GM21717 (cell line): ENCODE data around the gene FARS2.

Experiments used
- ATAC-seq: cut with Tn5 transposase; IDR thresholded peaks from one replicate; pipeline ENCODE4 v1.9.1; 2021; ENCODE audit warnings: mild to moderate bottlenecking, moderate library complexity; ENCODE audit not compliant: unreplicated experiment

The FARS2 gene

GRCh38 chr6:5248302-5249098, 12.8 kb upstream of the FARS2 start:
- no peak for ATAC-seq

DNA sequence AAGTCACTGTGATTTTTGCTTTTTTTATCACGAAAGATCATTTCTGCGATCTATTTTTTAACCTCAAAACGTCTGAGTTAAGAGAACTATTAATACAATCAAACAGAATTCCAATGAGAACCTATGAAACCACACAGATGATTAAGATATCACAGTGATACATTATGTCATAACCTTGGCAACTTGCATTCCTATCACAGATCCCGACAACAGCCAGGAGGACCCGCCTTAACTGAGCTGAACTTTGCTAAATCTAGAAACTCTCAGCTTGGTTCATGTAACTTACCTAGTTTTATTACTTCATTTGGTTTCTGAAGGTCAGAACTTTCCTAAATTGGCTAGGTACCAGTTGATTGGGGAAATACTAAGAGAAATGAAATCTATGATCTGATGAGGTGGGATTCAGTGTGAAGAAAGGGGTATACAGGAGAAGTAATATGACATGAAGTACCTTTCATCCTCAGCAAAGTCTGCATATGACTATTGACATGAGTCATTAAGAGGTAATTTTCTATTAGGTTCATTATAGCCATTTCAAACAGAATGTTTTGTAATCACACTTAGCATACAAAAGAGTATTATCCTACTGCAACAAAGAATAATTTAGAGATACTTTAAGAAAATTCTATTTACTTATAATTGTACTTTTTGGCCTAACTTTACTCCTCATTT, 11.7 kb upstream of the FARS2 start:
- ATAC-seq: no peak

GRCh38 chr6:5250451-5250850, 10.9 kb upstream of the FARS2 start:
- ATAC-seq: no peak

- no peak for ATAC-seq
Observed at GRCh38 chr6:5250911-5251310, 10.4 kb upstream of the FARS2 start.

- no peak for ATAC-seq
Observed at GRCh38 chr6:5256952-5257351, 4.4 kb upstream of the FARS2 start.

DNA sequence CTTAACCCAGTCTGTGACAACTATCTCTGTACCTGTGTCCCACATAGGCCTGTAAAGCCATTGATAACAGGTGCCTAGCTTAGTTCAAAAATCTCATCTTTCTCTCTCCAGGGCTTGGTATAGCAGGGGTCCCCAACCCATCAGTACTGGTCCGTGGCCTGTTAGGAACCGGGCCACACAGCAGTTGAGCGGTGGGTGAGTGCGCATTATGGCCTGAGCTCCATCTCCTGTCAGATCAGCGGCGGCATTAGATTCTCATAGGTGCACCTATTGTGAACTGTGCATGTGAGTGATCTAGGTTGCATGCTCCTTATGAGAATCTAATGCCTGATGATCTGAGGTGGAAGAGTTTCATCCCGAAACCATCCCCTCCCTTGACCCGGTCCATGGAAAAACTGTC, 3.9 kb upstream of the FARS2 start:
- no peak for ATAC-seq

DNA sequence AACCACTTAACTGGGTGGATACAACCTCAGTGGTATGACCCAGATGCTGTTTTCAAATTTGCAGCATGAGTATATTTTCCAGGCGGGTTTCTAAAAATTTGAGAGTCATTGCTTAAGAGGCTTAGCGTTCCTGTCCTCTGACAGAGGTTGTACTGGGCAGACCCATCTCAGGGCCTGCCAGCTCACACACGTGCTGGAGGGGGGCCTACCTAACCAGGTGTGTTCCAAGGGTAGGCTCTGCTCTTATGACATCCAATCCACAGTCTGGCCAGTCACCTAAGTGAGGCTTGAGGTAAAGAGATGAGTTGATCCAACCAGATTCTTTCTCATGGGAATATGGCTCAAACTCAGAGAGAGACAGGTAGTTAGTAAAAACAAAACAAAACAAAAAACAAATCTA, 1.9 kb upstream of the FARS2 start:
- ATAC-seq: no peak

GRCh38 chr6:5260111-5260620, 1.1 kb upstream of the FARS2 start:
- peak; percentile 76 for ATAC-seq

- ATAC-seq: no peak
Observed at GRCh38 chr6:5261545-5262109, 314 bp downstream of the FARS2 start.

DNA sequence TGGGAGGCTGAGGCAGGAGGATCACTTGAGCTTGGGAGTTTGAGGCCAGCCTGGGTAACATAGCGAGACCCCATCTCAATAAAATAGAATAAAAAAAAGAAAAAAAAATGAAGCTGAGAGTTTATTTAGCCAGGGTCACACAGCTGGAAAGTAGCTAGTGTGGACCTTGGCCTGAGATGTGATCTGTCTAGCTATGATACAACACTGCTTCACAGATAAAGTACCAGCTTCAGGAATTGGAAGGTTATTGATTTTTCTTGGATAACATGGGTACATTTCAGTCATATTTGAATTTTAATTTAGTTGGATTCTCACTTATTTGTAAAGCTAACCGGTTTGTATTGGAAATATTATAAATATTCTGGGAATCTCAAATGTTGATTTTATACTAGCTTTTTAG, 5.1 kb downstream of the FARS2 start:
- ATAC-seq: no peak

DNA sequence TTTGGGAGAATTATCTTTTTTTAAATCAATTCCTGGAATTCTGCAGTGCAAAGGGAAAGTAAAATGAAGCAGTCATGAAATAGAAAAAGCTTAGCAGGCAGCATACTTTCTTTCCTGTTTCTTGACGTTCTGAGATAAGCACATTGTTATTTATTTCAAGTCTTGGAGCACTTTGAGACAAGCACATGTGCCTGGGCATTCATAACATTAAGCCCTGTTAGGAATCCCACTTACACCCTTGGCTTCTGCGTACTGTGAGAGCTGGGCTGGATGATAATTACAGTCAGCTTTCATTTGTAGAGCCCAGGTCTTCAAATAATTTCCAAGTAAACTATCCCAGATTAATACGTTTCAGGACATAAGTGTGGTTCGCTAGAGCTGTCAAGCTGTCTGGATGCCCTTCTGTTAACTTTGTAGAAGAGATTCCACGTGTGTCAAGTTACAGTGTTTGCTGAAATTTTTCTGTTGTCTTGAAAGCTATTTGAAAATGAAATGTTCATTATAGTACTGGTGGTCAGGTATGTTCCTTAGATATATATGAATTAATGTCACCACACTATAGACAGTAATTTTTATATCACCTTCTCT, 8.9 kb downstream of the FARS2 start:
- ATAC-seq: no peak

GRCh38 chr6:5271926-5272325, 10.6 kb downstream of the FARS2 start:
- ATAC-seq: no peak

- no peak for ATAC-seq
Observed at GRCh38 chr6:5274231-5274630, 12.9 kb downstream of the FARS2 start.

DNA sequence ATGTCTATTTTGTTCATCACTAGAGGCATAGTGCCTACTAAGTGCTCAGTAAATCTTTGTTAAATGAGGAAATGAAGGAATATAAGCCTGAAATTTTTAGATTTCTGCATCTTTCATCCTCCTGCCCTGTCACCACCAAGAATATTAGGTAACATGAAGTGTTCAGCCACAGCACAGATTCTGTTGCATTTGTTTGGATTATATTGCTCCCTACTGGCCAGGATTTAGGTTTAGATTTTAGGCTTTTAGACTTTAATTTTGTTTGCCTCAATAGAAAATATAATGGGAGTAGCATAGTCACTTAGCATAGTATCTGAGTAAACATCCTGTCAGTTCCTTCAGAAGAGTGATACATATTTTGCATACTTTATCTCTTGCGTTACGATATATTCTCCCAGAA, 14.2 kb downstream of the FARS2 start:
- no peak for ATAC-seq

DNA sequence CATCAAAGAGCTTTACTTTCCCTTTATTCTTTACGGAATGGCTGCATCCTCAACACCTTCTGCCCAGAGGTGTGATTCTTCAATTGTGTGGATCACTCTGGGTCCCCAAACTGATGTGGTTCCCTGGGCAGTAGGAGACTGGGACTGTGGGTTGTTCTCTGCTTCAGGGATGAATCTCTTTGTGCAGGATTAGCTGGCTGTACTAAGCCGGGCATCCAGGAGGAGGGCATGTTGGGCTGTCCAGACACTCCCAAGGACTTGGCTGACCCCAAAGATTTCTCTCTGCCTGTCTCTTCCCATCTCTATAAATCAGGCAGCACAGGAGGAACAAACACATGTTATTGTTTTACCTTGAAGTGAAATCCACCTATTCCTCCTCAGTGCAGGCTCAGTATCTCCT, 15.3 kb downstream of the FARS2 start:
- no peak for ATAC-seq

GRCh38 chr6:5277589-5277988, 16.3 kb downstream of the FARS2 start:
- no peak for ATAC-seq

DNA sequence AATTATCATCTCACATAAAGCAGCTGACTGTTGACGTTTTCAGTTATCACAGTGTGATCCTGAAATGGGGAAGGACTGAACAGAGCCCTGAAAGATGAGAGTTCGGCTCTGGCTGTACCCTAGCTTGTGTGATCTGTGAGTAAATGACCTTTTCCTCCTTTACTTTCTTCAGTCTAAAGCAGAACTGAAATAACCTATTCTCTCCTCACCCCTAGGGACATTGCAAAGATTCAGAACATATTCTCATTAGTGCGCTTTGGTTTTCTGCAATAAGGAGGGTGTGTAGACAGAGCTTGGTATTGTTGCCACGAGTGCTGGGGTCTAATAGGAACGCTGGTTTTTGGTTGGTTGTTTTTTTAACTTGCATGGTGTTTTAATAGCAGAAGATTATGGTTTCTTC, 16.7 kb downstream of the FARS2 start:
- ATAC-seq: no peak

GRCh38 chr6:5278565-5279120, 17.3 kb downstream of the FARS2 start:
- ATAC-seq: no peak

DNA sequence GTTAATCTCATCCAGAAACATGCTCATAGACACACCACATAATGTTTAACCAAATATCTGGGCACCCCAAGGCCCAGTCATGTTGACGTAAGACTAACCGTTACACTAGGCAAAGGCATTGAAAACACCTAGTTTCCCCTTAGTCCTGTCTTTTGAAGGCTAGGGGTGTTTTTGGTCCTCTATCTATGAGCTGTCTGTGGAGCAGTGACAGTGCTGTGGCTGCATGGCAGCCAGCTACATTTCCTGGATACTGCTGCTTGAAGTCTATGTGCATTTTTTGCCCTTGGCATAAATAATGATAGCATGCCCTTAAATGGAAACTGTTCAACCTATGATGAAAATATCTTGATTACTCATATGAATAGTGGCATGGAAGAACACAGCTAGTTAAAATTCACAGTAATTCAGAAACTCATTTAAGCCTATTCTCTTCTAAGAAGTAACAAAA, 18.6 kb downstream of the FARS2 start:
- no peak for ATAC-seq

- ATAC-seq: no peak
Observed at GRCh38 chr6:5280920-5281319, 19.6 kb downstream of the FARS2 start.

DNA sequence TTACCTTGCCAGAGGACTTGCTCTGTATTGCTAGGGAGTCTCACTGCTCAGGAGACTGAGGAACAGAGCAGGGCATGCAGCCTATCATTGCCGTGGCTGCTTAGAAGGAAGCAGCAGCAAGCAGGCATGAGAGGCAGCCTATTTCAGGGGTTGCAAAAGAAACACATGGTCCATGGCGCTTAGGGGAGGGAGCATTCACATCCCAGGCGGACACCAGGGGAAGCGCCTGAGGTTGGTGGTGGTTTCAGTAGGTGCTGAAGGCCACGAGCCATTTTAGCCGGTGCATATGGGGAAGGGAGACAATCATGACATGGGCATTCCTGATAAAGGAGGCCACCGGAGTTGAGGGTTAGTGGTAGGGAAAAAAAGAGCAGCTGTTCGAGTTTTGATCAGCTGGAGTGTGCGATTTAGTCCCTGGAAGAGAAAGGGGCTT, 20.9 kb downstream of the FARS2 start:
- no peak for ATAC-seq
